Astrocyte of the cerebellum (primary cell): ENCODE data around the gene LRP6.
A peak's percentile ranks its signal among the peaks of the same experiment; 100 is the strongest.

ENCODE experiments used
- DNase-seq: peaks from one replicate; pipeline ENCODE4 v3.0.0-alpha.2; 2011; ENCODE audit warnings: low read depth
- H3K4me3 ChIP-seq: 2 replicates; pipeline ENCODE4 v1.5.1; 2011; ENCODE audit warnings: mild to moderate bottlenecking, low read depth, low read length, moderate library complexity
- in situ Hi-C: cut with HindIII; loops from 2 replicates; pipeline ENCODE4 v1.10.0; 2017; ENCODE audit warnings: low sequenced_read_pairs
- TF ChIP-seq, protein P1 (sequence below): IDR thresholded peaks from 2 replicates; pipeline ENCODE4 v1.5.1; 2012; ENCODE audit warnings: low read length, low read depth, moderate library complexity, mild to moderate bottlenecking; ENCODE audit errors: missing control alignments

The LRP6 gene

DNA sequence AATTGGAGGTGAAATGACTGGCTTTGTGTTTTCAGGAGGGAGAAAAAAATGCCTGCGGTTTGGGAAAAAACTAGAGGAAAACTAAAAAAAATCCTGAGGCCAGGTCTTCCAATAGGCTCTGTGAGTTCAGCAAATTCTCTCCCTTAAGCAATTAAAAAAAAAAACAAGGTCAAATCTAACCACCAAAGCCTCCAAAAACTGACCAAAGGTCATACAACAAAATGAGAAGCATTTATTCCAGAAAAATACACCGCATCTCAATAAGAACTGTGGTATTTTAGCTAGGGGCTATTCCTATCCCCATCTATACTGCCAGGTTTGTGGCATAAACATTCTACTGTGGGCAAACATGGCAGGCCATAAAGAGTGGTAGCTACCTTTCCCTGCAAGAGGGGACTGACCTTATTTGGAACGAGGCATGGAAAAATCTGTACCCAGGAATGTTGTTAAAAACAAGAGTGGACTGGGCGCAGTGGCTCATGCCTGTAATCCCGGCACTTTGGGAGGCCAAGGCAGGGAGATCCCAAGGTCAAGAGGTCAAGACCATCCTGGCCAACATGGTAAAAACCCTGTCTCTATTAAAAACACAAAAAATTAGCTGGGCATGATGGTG lies 60.0 kb downstream of the LRP6 start:
- DNase-seq: no peak
- TF ChIP-seq, protein P1, sequence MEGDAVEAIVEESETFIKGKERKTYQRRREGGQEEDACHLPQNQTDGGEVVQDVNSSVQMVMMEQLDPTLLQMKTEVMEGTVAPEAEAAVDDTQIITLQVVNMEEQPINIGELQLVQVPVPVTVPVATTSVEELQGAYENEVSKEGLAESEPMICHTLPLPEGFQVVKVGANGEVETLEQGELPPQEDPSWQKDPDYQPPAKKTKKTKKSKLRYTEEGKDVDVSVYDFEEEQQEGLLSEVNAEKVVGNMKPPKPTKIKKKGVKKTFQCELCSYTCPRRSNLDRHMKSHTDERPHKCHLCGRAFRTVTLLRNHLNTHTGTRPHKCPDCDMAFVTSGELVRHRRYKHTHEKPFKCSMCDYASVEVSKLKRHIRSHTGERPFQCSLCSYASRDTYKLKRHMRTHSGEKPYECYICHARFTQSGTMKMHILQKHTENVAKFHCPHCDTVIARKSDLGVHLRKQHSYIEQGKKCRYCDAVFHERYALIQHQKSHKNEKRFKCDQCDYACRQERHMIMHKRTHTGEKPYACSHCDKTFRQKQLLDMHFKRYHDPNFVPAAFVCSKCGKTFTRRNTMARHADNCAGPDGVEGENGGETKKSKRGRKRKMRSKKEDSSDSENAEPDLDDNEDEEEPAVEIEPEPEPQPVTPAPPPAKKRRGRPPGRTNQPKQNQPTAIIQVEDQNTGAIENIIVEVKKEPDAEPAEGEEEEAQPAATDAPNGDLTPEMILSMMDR: no peak
- H3K4me3 ChIP-seq: no peak overlapping the region
- in situ Hi-C loops: no loop called here

DNA sequence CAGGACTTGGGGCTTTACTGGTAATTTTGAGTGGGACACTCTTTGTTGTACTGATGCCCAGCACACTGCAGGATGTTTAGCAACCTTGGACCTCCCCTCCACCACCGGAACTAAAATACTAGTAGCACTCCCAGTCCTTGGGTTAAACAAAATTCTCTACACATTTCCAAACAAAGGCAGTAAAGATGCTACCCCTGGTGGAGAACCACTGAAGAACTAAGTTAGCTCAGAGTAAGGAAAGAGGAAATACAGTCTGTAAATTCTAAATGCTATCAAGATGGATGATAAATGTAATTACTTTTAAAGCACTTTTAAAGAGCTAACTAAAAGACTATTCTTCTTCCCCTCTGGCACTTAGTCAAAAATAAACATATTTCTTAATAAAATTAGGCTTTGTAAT lies 64.1 kb downstream of the LRP6 start:
- TF ChIP-seq, protein P1: peak; percentile 17
- no peak for DNase-seq
- H3K4me3 ChIP-seq: no peak overlapping the region
- in situ Hi-C loops: no loop called here

DNA sequence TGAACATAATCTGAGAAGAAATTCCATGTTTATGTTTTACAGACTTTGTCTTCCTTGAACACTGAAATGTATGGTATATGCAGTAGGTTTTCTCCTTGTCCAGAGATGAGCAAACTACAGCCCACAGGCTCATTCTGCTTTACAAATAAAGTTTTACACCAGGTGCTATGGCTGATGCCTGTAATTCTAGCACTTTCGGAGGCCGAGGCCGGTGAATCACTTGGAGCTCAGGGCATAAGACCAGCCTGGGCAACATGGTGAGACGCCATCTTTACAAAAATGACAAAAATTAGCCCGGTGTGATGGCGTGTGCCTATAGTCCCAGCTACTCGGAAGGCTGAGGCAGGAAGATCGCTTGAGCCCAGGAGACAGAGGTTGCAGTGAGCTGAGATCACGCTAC lies 64.7 kb downstream of the LRP6 start:
- DNase-seq: no peak
- in situ Hi-C loops: no loop called here
- TF ChIP-seq, protein P1: no peak
- H3K4me3 ChIP-seq: no peak overlapping the region

DNA sequence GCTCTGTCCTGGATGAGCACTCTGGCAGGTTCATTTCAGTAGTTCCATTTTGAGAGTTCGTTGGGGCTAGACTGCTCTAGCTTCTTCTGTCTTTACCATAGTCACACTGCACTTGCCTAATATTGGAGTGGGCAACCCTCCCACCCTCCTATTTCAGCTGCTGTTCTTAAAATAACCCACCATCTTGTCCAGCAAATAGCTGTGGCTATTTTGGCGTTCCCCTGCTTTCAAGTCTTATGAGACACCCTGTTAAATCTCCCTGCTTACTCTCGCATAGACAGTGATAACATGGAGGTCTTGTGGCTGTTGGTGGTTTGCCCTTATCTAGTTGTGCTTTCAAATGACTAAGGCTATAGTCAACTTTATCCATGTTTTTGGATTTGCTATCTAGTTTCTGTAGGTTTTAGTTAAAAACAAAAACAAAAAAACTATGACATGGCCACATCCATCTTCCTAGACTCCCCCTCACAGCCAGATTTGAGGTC lies 65.5 kb downstream of the LRP6 start:
- in situ Hi-C loops: no loop called here
- DNase-seq: no peak
- TF ChIP-seq, protein P1: no peak
- H3K4me3 ChIP-seq: no peak overlapping the region

DNA sequence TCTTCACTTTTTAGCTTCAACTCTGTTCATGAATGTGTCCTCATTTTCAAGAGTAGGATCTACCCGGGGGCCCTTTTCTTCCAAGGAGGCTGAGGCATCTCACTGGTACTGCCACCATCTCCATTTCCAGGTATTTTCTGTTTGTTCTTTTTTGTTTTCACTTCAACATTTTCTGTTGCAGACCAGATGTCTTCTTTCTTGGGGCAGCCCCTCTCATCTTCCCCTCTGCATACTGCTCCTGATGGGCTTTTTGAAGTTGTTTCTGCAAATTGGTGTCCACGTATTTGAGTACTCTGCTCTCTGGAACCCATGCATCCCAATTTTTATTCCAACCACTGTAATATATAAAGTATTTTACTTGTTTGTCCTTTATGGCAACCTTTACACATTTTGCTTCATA lies 66.5 kb downstream of the LRP6 start:
- DNase-seq: no peak
- TF ChIP-seq, protein P1: no peak
- no peak overlapping the region for H3K4me3 ChIP-seq
- in situ Hi-C loops: no loop called here

DNA sequence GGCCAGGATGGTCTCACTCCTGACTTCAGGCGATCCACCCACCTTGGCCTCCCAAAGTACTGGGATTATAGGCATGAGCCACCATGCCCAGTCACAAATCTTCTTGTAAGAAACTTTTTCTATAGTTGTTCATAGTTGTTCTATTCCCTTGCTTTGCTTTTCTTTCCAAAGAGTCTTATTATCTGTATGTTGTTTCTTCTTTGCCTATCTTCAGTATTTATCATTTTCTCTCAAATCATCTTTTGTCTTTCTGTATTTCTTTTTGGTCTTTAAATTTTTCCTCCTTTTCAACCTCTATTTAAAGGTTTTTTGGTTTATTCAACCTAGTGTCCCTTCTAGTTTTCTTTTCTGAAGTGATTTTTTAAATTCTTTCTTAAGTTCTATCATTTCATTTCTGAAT lies 68.7 kb downstream of the LRP6 start:
- TF ChIP-seq, protein P1: no peak
- in situ Hi-C loops: no loop called here

More for the DNA sequence above, 68.7 kb downstream of the LRP6 start:
- H3K4me3 ChIP-seq: no peak overlapping the region
- DNase-seq: no peak
